Measurements from ENCODE around the gene MPPE1. TPM values are rescaled to one million over a fixed set of nuclear protein-coding genes. Genes with fewer than 3 reads are reported as not detected.

MPPE1 gene
- total and polyA plus RNA-seq, 9 of the 15 experiments (the other 6 are each of a cell fraction or from before 2014, with no cell fraction given) = 10.7 to 19.5 (median 13.3) TPM

GRCh38 chr18:11857177-11857887, 50.8 kb downstream of the MPPE1 start (continued):
- TF ChIP-seq USF1 (CRISPR knock-in tag; IDR thresholded peaks at IDR 0.05) (0 out of 2 replicates have a peak, but pooled peaks have one; percentile 25), NFE2L1 (tag; IDR thresholded peaks at IDR 0.05; ENCODE audit: borderline replicate concordance, low read depth) (peak; percentile 84), PHF21A (IDR thresholded peaks at IDR 0.05; ENCODE audit: borderline replicate concordance, low read depth) (peak; percentile 77; the same call in 1 of the 2 replicates), NEUROD1 (IDR thresholded peaks at IDR 0.05; ENCODE audit: borderline replicate concordance, low read depth, low read length, partially characterized antibody) (peak; percentile 11), FOS (IDR thresholded peaks at IDR 0.05; ENCODE audit: extremely low read depth, insufficient read length) (peak; percentile 35), IRF1 (CRISPR knock-in tag; IDR thresholded peaks at IDR 0.05; ENCODE audit: borderline replicate concordance) (no peak), CEBPB (tag; IDR thresholded peaks at IDR 0.05) (peak; percentile 74), SP1 (CRISPR knock-in tag; IDR thresholded peaks at IDR 0.05) (no peak), ZBTB12 (CRISPR knock-in tag; IDR thresholded peaks at IDR 0.05) (0 out of 2 replicates have a peak, but pooled peaks have one; percentile 17), CXXC5 (CRISPR knock-in tag; IDR thresholded peaks at IDR 0.05) (peak; percentile 31; the same call in 1 of the 2 replicates), ZEB2 (IDR thresholded peaks at IDR 0.05) (peak; percentile 87), NRF1 (conservative IDR thresholded peaks at IDR 0.05 in 1 of 2, IDR thresholded peaks at IDR 0.05 in 1 of 2) (peak; percentile 60 to 67), NCOA1 (IDR thresholded peaks at IDR 0.05; ENCODE audit: low read depth) (peak; percentile 83), ESRRA (IDR thresholded peaks at IDR 0.05; ENCODE audit: borderline replicate concordance, low read depth) (no peak), TEAD2 (tag; IDR thresholded peaks at IDR 0.05) (no peak), NKRF (IDR thresholded peaks at IDR 0.05; ENCODE audit: borderline replicate concordance) (no peak), ARID1B (IDR thresholded peaks at IDR 0.05) (peak; percentile 77), MYC (IDR thresholded peaks at IDR 0.05; ENCODE audit: low read depth, low read length) (0 out of 2 replicates have a peak, but pooled peaks have one; percentile 3), MYC (CRISPR knock-in tag; IDR thresholded peaks at IDR 0.05; ENCODE audit: borderline replicate concordance, low read depth) (no peak), MAFF (IDR thresholded peaks at IDR 0.05; ENCODE audit: low read length) (peak; percentile 76), ZBTB2 (IDR thresholded peaks at IDR 0.05) (peak; percentile 59; the same call in 1 of the 2 replicates)
